Thoracic aorta (tissue), 2 donors: ENCODE data around the gene SLC25A4. TPM values are rescaled to one million over a fixed set of nuclear protein-coding genes. Genes with fewer than 3 reads are reported as not detected.
A peak's percentile ranks its signal among the peaks of the same experiment; 100 is the strongest.

ENCODE experiments used
- ATAC-seq: fragments of 150-250 bp; one replicate; pipeline ENCODE4 v1.8.0; 2017; ENCODE audit warnings: low read depth; ENCODE audit not compliant: insufficient number of reproducible peaks, low FRiP score
- DNase-seq: peaks from one replicate; pipeline ENCODE4 v3.0.0-alpha.2; 2020; ENCODE audit warnings: low spot score
- H3K27ac ChIP-seq, 2 donors: fragments of 200-600 bp; sonication (generic); 1 replicate in 1 of 2; 2 replicates in 1 of 2; pipeline ENCODE4 v1.5.1; 2016; ENCODE audit warnings: mild to moderate bottlenecking in 2 of 2, moderate library complexity in 2 of 2
- H3K27me3 ChIP-seq: fragments of 200-600 bp; sonication (generic); replicated peaks from 2 replicates; pipeline ENCODE4 v1.6.0; 2016; ENCODE audit warnings: mild to moderate bottlenecking; ENCODE audit not compliant: insufficient read depth
- H3K36me3 ChIP-seq: fragments of 200-600 bp; sonication (generic); one replicate; pipeline ENCODE4 v1.5.1; 2016
- H3K4me1 ChIP-seq, 2 donors: fragments of 200-600 bp; sonication (generic); 1 replicate in 1 of 2; 2 replicates in 1 of 2; pipeline versions ENCODE4 v1.5.1 to v1.6.0; 2016; ENCODE audit warnings: low read depth in 2 of 2, mild to moderate bottlenecking in 1 of 2; ENCODE audit not compliant: control insufficient read depth in 1 of 2
- H3K4me3 ChIP-seq: fragments of 200-600 bp; sonication (generic); 2 replicates; pipeline ENCODE4 v1.5.1; 2016; ENCODE audit warnings: mild to moderate bottlenecking
- H3K9me3 ChIP-seq: fragments of 200-600 bp; sonication (generic); 2 replicates; pipeline ENCODE4 v1.5.1; 2016
- total RNA-seq, 2 donors: library from RNA; depleted of rRNA; stranded (reverse); fragments of >200 nt; gene quantifications; one replicate each; pipeline versions ENCODE4 v1.1.0 to v1.2.3, GENCODE V29; 2016
- TF ChIP-seq, protein P1 (sequence below): fragments of 200-600 bp; sonication (generic); IDR thresholded peaks from one replicate; pipeline ENCODE4 v1.5.1; 2019; ENCODE audit warnings: antibody characterized with exemption

Gene SLC25A4
- total RNA-seq, 2 donors from 2014 or later, result 78.3 to 108 TPM

DNA sequence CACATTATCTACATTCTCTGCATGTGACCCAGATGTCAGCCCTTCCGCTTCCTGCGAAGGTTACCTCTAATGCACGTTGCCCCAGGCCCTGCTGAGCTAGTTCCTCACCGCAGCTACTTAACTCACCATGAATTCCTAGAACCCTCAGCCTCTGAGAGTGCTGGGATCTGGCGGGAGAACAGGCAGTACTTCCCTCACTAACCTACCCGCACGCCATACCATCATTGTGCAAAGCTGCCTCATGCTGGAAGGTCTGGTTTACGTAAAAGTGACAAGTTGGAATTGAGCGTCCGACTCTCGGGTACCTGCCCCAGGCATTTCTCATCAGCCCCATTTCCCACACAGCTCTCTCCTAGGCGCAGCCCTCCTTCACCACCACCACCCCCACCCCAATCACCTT is 6.3 kb downstream of the SLC25A4 start:
- Histone ChIP-seq H3K9me3 (no peaks in the 10 kb centered on the region), H3K27me3 (no peaks in the 10 kb centered on the region), H3K4me3 (no peak overlapping the region), H3K27ac (no peak overlapping the region), H3K36me3 (no peaks in the 10 kb centered on the region), H3K4me1 (peaks cover 0 to 42% of the 10 kb centered on the region in 2 donors)
- ATAC-seq (no peak), DNase-seq (no peak)
- TF ChIP-seq, protein P1, sequence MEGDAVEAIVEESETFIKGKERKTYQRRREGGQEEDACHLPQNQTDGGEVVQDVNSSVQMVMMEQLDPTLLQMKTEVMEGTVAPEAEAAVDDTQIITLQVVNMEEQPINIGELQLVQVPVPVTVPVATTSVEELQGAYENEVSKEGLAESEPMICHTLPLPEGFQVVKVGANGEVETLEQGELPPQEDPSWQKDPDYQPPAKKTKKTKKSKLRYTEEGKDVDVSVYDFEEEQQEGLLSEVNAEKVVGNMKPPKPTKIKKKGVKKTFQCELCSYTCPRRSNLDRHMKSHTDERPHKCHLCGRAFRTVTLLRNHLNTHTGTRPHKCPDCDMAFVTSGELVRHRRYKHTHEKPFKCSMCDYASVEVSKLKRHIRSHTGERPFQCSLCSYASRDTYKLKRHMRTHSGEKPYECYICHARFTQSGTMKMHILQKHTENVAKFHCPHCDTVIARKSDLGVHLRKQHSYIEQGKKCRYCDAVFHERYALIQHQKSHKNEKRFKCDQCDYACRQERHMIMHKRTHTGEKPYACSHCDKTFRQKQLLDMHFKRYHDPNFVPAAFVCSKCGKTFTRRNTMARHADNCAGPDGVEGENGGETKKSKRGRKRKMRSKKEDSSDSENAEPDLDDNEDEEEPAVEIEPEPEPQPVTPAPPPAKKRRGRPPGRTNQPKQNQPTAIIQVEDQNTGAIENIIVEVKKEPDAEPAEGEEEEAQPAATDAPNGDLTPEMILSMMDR, result no peak

DNA sequence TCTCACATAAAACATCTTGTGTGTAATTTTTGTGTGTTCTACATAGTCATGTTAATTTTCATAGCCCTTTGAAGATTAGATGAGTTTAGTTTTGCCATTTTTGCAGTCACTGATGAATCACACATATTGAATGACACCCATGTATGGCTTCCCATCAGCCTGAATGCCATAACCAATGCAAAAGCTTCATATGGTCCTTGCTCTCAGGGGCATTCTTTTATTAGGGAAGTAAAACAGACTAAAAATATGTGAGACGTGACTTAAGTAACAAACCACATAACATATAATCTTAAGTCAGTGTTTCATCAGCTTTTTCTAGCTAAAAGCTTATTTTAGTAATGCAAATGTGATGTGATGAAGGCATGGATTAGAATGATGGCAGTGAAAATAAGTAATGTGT is 8.2 kb downstream of the SLC25A4 start:
- ATAC-seq, result no peak
- peaks cover 0 to 24% of the 10 kb centered on the region in 2 donors for H3K4me1 ChIP-seq
- H3K9me3 ChIP-seq, result no peaks in the 10 kb centered on the region
- no peak for DNase-seq
- H3K4me3 ChIP-seq, result no peak overlapping the region
- no peak overlapping the region for H3K27ac ChIP-seq
- TF ChIP-seq, protein P1, result no peak
- H3K36me3 ChIP-seq, result no peaks in the 10 kb centered on the region
- no peaks in the 10 kb centered on the region for H3K27me3 ChIP-seq

DNA sequence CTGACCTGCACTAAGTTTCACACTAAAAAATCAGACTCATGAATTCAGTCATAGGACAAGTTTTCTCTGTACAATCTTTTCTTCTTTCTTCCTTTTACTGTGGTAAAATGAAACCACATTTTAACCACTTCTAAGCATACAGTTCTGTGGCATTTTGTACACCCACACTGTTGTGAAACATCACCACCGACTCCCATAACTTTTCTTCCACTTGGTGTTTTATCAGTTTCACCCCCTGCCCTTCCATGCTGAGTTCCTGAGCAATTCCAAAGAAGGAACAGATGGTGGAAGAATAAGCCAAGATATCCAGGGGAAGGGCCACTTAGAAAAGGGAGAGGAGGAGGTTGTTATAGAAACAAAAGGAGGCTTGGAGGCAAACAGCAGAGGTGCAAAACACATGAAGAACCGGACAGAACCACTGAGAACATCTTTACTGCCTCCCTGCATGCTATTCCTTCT is 22.6 kb downstream of the SLC25A4 start:
- H3K36me3 ChIP-seq, result peaks cover 10% of the 10 kb centered on the region
- DNase-seq (no peak), ATAC-seq (no peak)
- H3K4me1 ChIP-seq, result peaks cover 0 to 15% of the 10 kb centered on the region in 2 donors
- no peak overlapping the region for H3K4me3 ChIP-seq
- no peaks in the 10 kb centered on the region for H3K27me3 ChIP-seq
- TF ChIP-seq, protein P1, result no peak
- peak overlapping the region; percentile 9 to 27 for H3K27ac ChIP-seq
- H3K9me3 ChIP-seq, result no peaks in the 10 kb centered on the region

DNA sequence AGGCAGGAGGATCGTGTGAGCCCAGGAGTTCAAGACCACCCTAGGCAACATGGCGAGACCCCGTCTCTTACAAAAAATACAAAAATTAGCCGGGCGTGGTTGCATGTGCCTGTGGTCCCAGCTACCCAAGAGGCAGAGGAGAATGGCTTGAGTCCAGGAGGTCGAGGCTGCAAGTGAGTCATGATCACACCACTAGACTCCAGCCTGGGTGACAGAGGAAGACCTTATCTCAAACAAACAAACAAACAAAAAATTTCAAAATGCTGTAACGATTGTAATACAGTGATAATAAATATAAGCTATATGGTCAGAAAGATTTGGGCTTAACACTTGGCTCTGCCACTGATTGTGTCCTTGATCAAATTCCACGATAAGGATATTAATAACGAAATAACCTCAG is 24.2 kb downstream of the SLC25A4 start:
- TF ChIP-seq, protein P1, result no peak
- ATAC-seq, result no peak

DNA sequence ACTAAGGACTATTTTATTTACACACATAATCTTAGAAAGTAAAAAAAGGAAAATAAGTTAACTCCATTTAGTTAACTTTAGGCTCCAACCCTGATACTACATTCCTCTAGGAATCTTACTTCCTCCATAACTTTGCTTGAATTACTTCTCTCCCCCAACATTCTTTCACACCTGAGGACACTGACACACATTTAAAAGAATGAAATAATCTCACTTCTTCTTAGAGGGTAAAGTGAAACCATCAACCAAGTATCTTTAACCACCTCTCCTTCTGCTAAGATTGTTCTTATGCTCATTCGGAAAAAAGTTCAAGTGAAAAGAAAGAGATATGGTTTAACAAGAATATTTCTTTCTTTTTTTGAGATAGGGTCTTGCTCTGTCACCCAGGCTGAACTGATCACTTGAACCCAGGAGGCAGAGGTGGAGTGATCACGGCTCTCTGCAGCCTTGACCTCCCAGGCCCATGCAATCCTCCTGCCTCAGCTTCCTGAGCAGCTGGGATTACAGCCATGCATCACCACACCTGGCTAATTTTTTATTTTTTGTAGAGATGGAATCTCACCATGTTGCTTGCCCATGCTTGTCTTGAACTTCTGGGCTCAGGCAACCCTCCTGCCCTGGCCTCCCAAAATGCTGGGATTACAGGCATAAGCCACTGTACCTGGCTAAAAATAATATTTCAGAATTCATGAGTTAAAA is 28.5 kb downstream of the SLC25A4 start:
- no peak overlapping the region for H3K4me3 ChIP-seq
- no peaks in the 10 kb centered on the region for H3K36me3 ChIP-seq
- peak overlapping the region in 1 of 2 donors; percentile 18 for H3K27ac ChIP-seq
- peaks cover 13 to 37% of the 10 kb centered on the region in 2 donors for H3K4me1 ChIP-seq
- no peaks in the 10 kb centered on the region for H3K9me3 ChIP-seq
- DNase-seq (no peak), ATAC-seq (no peak)
- H3K27me3 ChIP-seq, result no peaks in the 10 kb centered on the region
- TF ChIP-seq, protein P1, result no peak

More for the DNA sequence above, 24.2 kb downstream of the SLC25A4 start:
- Histone ChIP-seq H3K27me3 (no peaks in the 10 kb centered on the region), H3K4me1 (peaks cover 0 to 9% of the 10 kb centered on the region in 2 donors), H3K9me3 (no peaks in the 10 kb centered on the region), H3K27ac (no peak overlapping the region), H3K4me3 (no peak overlapping the region), H3K36me3 (peaks cover 5% of the 10 kb centered on the region)
- no peak for DNase-seq
